A549 (cell line): ENCODE measurements around the gene SLC16A7. TPM values are rescaled to one million over a fixed set of nuclear protein-coding genes. Genes with fewer than 3 reads are reported as not detected.
"Not testable (repeated sequence)": the region's sequence is repeated elsewhere in the genome, so short reads cannot be mapped to it uniquely, and the experiment has no call there.

ENCODE experiments used
- ATAC-seq, 2 experiments: fragments of 200-7000 bp in 1 of 2; fragments of >200 bp in 1 of 2; cut with Nextera tagmentation in 1 of 2; cut with Tn5 transposase in 1 of 2; 3 replicates each; pipeline versions ENCODE4 v1.8.0 to v1.9.1; 2018 to 2020; ENCODE audit warnings: mild to moderate bottlenecking in 1 of 2, moderate library complexity in 1 of 2
- CTCF ChIA-PET: fragments of 300-600 bp; sonication (Branson Sonifier 250); formaldehyde crosslinking; extraction: SDS; loops from one replicate; lab custom pipeline; 2021; ENCODE audit warnings: antibody characterized with exemption, inconsistent platforms; lab: Yijun Ruan, JAX
- POLR2A ChIA-PET: fragments of 350-600 bp; formaldehyde crosslinking; extraction: SDS; loops from one replicate; lab custom pipeline; 2021; ENCODE audit warnings: antibody characterized with exemption, inconsistent platforms; lab: Yijun Ruan, JAX
- DNase-seq, 2 experiments: peaks; one replicate each; pipeline versions ENCODE4 v3.0.0 to v3.0.0-alpha.2; 2011 to 2016; ENCODE audit warnings: low read depth in 1 of 2, low spot score in 1 of 2
- FAIRE-seq: peaks from 2 replicates; lab custom pipeline; 2011; peaks lifted over from hg19 to GRCh38; lab: Jason Lieb, UNC
- H3K27ac ChIP-seq, 2 experiments: fragments of >200 bp; sonication (Bioruptor Twin); formaldehyde crosslinking; 3 replicates each; pipeline ENCODE4 v1.5.1; 2016 to 2017
- H3K4me1 ChIP-seq: fragments of >200 bp; sonication (Bioruptor Twin); formaldehyde crosslinking; 3 replicates; pipeline ENCODE4 v1.6.1; 2016
- H3K4me2 ChIP-seq: fragments of >200 bp; sonication (Bioruptor Twin); formaldehyde crosslinking; 3 replicates; pipeline ENCODE4 v1.6.1; 2016
- H3K4me3 ChIP-seq: fragments of >200 bp; sonication (Bioruptor Twin); formaldehyde crosslinking; 3 replicates; pipeline ENCODE4 v1.5.1; 2016
- H3K9me3 ChIP-seq: fragments of >200 bp; sonication (Bioruptor Twin); formaldehyde crosslinking; 3 replicates; pipeline ENCODE4 v1.6.1; 2016
- ATOH8 ChIP-seq: fragments of 250-450 bp; sonication (Bioruptor Pico); IDR thresholded peaks from 2 replicates; pipeline ENCODE4 v1.5.0; 2020; ENCODE audit warnings: low read depth, mild to moderate bottlenecking, moderate library complexity
- BHLHE40 ChIP-seq: IDR thresholded peaks from 2 replicates; pipeline ENCODE4 v1.6.1; 2012; ENCODE audit warnings: low read depth, low read length, inconsistent platforms
- CBX2 ChIP-seq: fragments of 200-600 bp; sonication (generic); IDR thresholded peaks from 2 replicates; pipeline ENCODE4 v1.6.1; 2016; ENCODE audit warnings: low read depth, mild to moderate bottlenecking, borderline replicate concordance
- CBX8 ChIP-seq: fragments of 200-600 bp; sonication (generic); IDR thresholded peaks from 2 replicates; pipeline ENCODE4 v1.6.1; 2016
- CHD2 ChIP-seq: fragments of 150-350 bp; IDR thresholded peaks from 2 replicates; pipeline ENCODE4 v1.6.1; 2014; ENCODE audit warnings: low read length; ENCODE audit not compliant: partially characterized antibody
- CHD4 ChIP-seq: fragments of 200-600 bp; sonication (generic); IDR thresholded peaks from 2 replicates; pipeline ENCODE4 v1.6.1; 2016; ENCODE audit warnings: antibody characterized with exemption, mild to moderate bottlenecking, borderline replicate concordance
- EHF ChIP-seq: fragments of 250-450 bp; sonication (Bioruptor Pico); IDR thresholded peaks from 2 replicates; pipeline ENCODE4 v1.5.0; 2020; ENCODE audit warnings: mild to moderate bottlenecking
- ELK1 ChIP-seq: fragments of 150-350 bp; IDR thresholded peaks from 2 replicates; pipeline ENCODE4 v1.6.1; 2014; ENCODE audit warnings: low read depth, mild to moderate bottlenecking, low read length
- FOSB ChIP-seq: fragments of 250-450 bp; sonication (Bioruptor Pico); IDR thresholded peaks from 2 replicates; pipeline ENCODE4 v1.5.0; 2020; ENCODE audit warnings: mild to moderate bottlenecking, moderate library complexity
- GATA3 ChIP-seq: IDR thresholded peaks from 2 replicates; pipeline ENCODE4 v1.6.1; 2012; ENCODE audit warnings: borderline replicate concordance
- HDAC2 ChIP-seq: fragments of 200-600 bp; sonication (generic); IDR thresholded peaks from 2 replicates; pipeline ENCODE4 v1.6.1; 2016
- HES2 ChIP-seq: fragments of >200 bp; sonication (Bioruptor Twin); formaldehyde crosslinking; IDR thresholded peaks from 2 replicates; pipeline ENCODE4 v1.6.1; 2016
- HOXA7 ChIP-seq: fragments of 250-450 bp; sonication (Bioruptor Pico); IDR thresholded peaks from 2 replicates; pipeline ENCODE4 v1.5.0; 2020; ENCODE audit warnings: mild to moderate bottlenecking, moderate library complexity
- HOXB5 ChIP-seq: fragments of 250-450 bp; sonication (Bioruptor Pico); IDR thresholded peaks from 2 replicates; pipeline ENCODE4 v1.5.0; 2020; ENCODE audit warnings: mild to moderate bottlenecking, moderate library complexity
- MYC ChIP-seq: IDR thresholded peaks from 2 replicates; pipeline ENCODE4 v1.6.1; 2012; ENCODE audit warnings: mild to moderate bottlenecking, inconsistent platforms, low read length, improper control_type of control experiment, borderline replicate concordance
- NFE2L2 ChIP-seq: fragments of 150-350 bp; conservative IDR thresholded peaks from 2 replicates; pipeline ENCODE4 v1.6.1; 2014; ENCODE audit warnings: low read length
- NR3C1 ChIP-seq: fragments of >200 bp; sonication (Bioruptor Twin); formaldehyde crosslinking; IDR thresholded peaks from 3 replicates; pipeline ENCODE4 v1.6.1; 2017
- RAD21 ChIP-seq, 2 experiments: fragments of >200 bp in 1 of 2; sonication (Bioruptor Twin) in 1 of 2; formaldehyde crosslinking in 1 of 2; IDR thresholded peaks in 1 of 2; conservative IDR thresholded peaks in 1 of 2; 2 replicates in 1 of 2; 3 replicates in 1 of 2; pipeline ENCODE4 v1.6.1; 2012 to 2018; ENCODE audit warnings: inconsistent platforms in 1 of 2
- REST ChIP-seq: fragments of 200-600 bp; sonication (generic); IDR thresholded peaks from 2 replicates; pipeline ENCODE4 v1.6.1; 2016; ENCODE audit warnings: antibody characterized with exemption, mild to moderate bottlenecking, moderate library complexity
- RFX5 ChIP-seq: fragments of 450-650 bp; IDR thresholded peaks from 2 replicates; pipeline ENCODE4 v1.7.1; 2014; ENCODE audit warnings: antibody characterized with exemption, mild to moderate bottlenecking, moderate library complexity
- RNF2 ChIP-seq: fragments of 200-600 bp; sonication (generic); IDR thresholded peaks from 2 replicates; pipeline ENCODE4 v1.6.1; 2016; ENCODE audit warnings: low read depth, mild to moderate bottlenecking, antibody characterized with exemption, moderate library complexity, borderline replicate concordance
- SMC3 ChIP-seq: fragments of >200 bp; sonication (Bioruptor Twin); formaldehyde crosslinking; IDR thresholded peaks from 3 replicates; pipeline ENCODE4 v1.6.1; 2018; ENCODE audit warnings: inconsistent platforms
- TFCP2L1 ChIP-seq: fragments of 250-450 bp; sonication (Bioruptor Pico); IDR thresholded peaks from 2 replicates; pipeline ENCODE4 v1.5.0; 2021; ENCODE audit warnings: mild to moderate bottlenecking
- ZFP36 ChIP-seq: fragments of 450-650 bp; IDR thresholded peaks from 2 replicates; pipeline ENCODE4 v1.6.1; 2014; ENCODE audit warnings: borderline replicate concordance; ENCODE audit not compliant: partially characterized antibody
- WGBS: methylation state at CpG from one replicate; pipeline ENCODE4 v1.1.6; 2017; ENCODE audit errors: missing lambda C conversion rate; 5-methylcytosine and 5-hydroxymethylcytosine counted together
- polyA plus RNA-seq, 4 experiments: library from polyadenylated mRNA; depleted of rRNA in 3 of 4; stranded (reverse); fragments of >200 nt; fragmentation: RNase III in 1 of 4; extraction: RNeasy Plus Mini Kit Qiagen cat#74134 plus additional on column Dnase treatment in 1 of 4; gene quantifications; 2 replicates in 3 of 4; 3 replicates in 1 of 4; pipeline ENCODE4 v1.2.3, GENCODE V29; 2011 to 2017

The SLC16A7 gene
- polyA plus RNA-seq, 2 of the 4 experiments (the other 2 are of a cell fraction), result 0.14 to 0.23 TPM

GRCh38 chr12:59600171-59600570, 4.3 kb downstream of the SLC16A7 start:
- DNase-seq, result no peak
- no peak for ATAC-seq
- H3K4me3 ChIP-seq, result no peak overlapping the region
- TF ChIP-seq HOXB5 (CRISPR knock-in tag), result no peak
- TF ChIP-seq SMC3, result no peak
- TF ChIP-seq CHD2, result no peak
- TF ChIP-seq TFCP2L1, result no peak
- no peak for TF ChIP-seq HOXA7 (CRISPR knock-in tag)
- TF ChIP-seq EHF (CRISPR knock-in tag), result no peak
- no peak for TF ChIP-seq HDAC2
- no peak for TF ChIP-seq NR3C1
- no peak for TF ChIP-seq HES2
- TF ChIP-seq ATOH8 (CRISPR knock-in tag), result no peak
- TF ChIP-seq CBX8, result no peak
- no peak for TF ChIP-seq CHD4
- TF ChIP-seq RNF2, result no peak
- no peak for TF ChIP-seq GATA3
- TF ChIP-seq MYC, result no peak
- TF ChIP-seq REST, result no peak
- TF ChIP-seq ZFP36, result no peak
- TF ChIP-seq, all 56 proteins: peak for 0
- Histone ChIP-seq H3K4me2 (no peak overlapping the region), H3K27ac (no peak overlapping the region), H3K9me3 (peaks cover 2% of the 10 kb centered on the region; the same call in 1 of the 3 replicates), H3K4me1 (peaks cover 9% of the 10 kb centered on the region; the same call in 1 of the 3 replicates)
- ChIA-PET CTCF (no interaction called here), POLR2A (no interaction called here)
- no peak for FAIRE-seq

GRCh38 chr12:59603754-59604153, 7.9 kb downstream of the SLC16A7 start:
- DNase-seq (no peak), ATAC-seq (no peak), FAIRE-seq (no peak)
- no peaks in the 10 kb centered on the region for H3K4me1 ChIP-seq
- CTCF ChIA-PET, result interaction anchor here (0.6 kb wide), 1 partner anchor 19 kb away, joined by 3 read pairs; no protein-coding TSS in a partner anchor
- no peak overlapping the region for H3K4me3 ChIP-seq
- POLR2A ChIA-PET, result no interaction called here
- peaks cover 2% of the 10 kb centered on the region; the same call in 1 of the 3 replicates for H3K9me3 ChIP-seq
- no peak overlapping the region for H3K27ac ChIP-seq
- no peak overlapping the region for H3K4me2 ChIP-seq
- no peak for TF ChIP-seq RAD21 (conservative IDR thresholded peaks at IDR 0.05 in 1 of 2, IDR thresholded peaks at IDR 0.05 in 1 of 2)
- TF ChIP-seq RNF2, result no peak
- no peak for TF ChIP-seq FOSB (CRISPR knock-in tag)
- no peak for TF ChIP-seq CBX2
- no peak for TF ChIP-seq RFX5
- no peak for TF ChIP-seq ELK1
- TF ChIP-seq BHLHE40, result no peak
- TF ChIP-seq HOXA7 (CRISPR knock-in tag), result no peak
- no peak for TF ChIP-seq NFE2L2
- TF ChIP-seq, all 56 proteins: peak for 0

- H3K27ac ChIP-seq, ATAC-seq, H3K4me3 ChIP-seq, CTCF ChIA-PET, FAIRE-seq, H3K4me2 ChIP-seq, H3K9me3 ChIP-seq, H3K4me1 ChIP-seq, POLR2A ChIA-PET, DNase-seq: not testable (repeated sequence)
- 52% methylated on average over 4 of the region's 4 CpGs for WGBS
These were observed 17.1 kb downstream of the SLC16A7 start for GRCh38 chr12:59612823-59613434.
